Inflammatory macrophage treated with lipopolysaccharide for 4 hours (primary cell): ENCODE results near the gene ZBTB46.
A peak's percentile ranks its signal among the peaks of the same experiment; 100 is the strongest.

Experiments used
- DNase-seq: peaks from one replicate; pipeline ENCODE4 v3.0.0-alpha.2; 2020

Gene ZBTB46

GRCh38 chr20:63702036-63702665 lies 128.9 kb downstream of the ZBTB46 start:
- no peak for DNase-seq

- DNase-seq = no peak
Measured at GRCh38 chr20:63701329-63702035, 129.6 kb downstream of the ZBTB46 start.

- DNase-seq = no peak
Measured at GRCh38 chr20:63701051-63701328, 130.1 kb downstream of the ZBTB46 start.

- no peak for DNase-seq
Measured at GRCh38 chr20:63700199-63701050, 130.6 kb downstream of the ZBTB46 start.

DNA sequence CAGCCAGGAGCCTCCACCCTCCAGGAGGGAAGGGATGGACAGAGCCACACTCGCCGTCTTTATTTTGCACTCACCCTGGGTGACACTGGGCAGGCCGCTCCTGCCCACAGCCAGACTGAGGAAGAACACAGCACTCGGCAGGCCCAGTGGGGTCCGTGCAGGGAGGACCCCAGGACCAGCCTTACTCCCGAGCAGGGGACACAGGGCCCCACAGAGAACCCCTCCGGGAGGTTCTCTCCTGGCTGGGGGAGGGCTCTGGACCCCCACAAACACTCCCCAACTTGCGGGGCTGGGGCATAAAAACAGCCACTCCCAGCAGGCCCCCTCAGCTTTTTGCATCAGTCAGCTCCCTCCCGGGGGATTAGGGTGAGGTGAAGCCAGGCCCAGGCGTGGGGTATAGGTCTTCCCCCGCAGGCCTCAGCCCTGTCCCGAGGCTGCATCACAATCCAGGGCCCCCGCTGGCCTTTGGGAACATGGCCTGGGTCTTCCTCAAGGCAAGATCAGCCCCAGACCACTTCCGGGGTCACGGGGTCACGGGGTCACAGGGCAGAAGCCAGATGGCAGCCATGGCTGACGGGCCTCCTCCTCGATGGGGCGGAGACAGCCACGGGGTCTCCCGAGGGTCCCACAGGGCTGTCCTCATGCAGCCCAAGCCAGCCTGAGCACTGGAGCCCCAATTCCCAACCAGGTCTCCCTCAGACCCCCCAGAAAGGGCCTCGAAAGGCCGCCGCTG lies 131.4 kb downstream of the ZBTB46 start:
- no peak for DNase-seq

DNA sequence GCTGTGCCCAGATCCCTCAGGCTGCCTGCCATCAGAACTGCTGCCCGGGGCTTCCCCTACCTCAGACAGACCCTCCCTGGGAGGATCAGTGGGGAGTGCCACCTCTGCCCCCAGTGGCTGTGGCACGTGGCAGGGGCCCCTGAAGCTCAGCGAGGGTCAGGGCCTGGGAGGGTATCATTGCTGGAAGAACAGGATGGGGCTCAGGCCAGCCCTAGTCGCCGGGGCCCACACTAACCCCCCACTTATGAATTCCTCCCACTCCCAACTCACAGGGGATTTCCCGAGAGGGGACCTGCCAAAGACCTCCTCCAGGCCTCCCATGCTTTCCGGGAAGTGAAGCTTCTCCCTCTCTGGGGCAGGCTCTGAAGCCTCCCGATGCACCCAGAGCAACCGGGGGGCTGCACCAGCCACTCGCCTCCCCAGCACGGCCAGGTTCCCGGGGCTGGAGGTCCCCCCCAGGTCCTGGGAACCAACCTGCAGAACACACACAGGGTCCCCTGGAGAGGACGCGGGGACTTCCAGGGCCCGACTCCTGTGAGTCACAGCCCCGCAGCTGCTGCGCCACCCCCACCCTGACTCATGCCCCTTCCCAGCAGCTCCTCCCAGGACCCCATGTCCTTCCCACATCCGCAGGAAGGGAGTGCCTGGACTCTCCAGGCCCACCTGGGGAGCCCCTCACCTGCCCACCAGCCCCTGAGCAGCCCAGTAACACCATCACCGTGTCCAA lies 132.2 kb downstream of the ZBTB46 start:
- peak; percentile 7 for DNase-seq

GRCh38 chr20:63697868-63698545 lies 133.1 kb downstream of the ZBTB46 start:
- no peak for DNase-seq

GRCh38 chr20:63697357-63697867 lies 133.7 kb downstream of the ZBTB46 start:
- no peak for DNase-seq

- DNase-seq = no peak
Measured at GRCh38 chr20:63696628-63697356, 134.3 kb downstream of the ZBTB46 start, which contains the start of gene TNFRSF6B. Gene TNFRSF6B (plus strand): TSS chr20:63696652. CDS start chr20:63696768, 116 bp downstream.

DNA sequence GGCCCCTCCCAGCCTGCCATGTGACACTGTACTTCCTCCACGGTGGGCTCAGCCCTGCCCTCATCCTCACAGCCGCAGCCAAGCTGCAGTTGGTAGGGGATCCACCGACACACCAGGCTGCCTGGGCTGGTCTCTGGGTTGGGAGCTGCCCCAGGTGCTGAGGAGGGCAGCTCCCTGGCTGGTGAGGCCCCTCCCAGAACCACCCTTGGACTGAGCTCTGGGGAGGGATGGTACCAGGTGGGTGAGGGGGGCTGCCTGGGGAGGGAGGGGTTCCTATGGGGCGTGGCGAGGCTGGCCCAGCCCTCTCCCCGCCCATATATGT lies 134.8 kb downstream of the ZBTB46 start:
- peak; percentile 2 for DNase-seq

GRCh38 chr20:63695424-63696305 lies 135.4 kb downstream of the ZBTB46 start:
- no peak for DNase-seq

DNA sequence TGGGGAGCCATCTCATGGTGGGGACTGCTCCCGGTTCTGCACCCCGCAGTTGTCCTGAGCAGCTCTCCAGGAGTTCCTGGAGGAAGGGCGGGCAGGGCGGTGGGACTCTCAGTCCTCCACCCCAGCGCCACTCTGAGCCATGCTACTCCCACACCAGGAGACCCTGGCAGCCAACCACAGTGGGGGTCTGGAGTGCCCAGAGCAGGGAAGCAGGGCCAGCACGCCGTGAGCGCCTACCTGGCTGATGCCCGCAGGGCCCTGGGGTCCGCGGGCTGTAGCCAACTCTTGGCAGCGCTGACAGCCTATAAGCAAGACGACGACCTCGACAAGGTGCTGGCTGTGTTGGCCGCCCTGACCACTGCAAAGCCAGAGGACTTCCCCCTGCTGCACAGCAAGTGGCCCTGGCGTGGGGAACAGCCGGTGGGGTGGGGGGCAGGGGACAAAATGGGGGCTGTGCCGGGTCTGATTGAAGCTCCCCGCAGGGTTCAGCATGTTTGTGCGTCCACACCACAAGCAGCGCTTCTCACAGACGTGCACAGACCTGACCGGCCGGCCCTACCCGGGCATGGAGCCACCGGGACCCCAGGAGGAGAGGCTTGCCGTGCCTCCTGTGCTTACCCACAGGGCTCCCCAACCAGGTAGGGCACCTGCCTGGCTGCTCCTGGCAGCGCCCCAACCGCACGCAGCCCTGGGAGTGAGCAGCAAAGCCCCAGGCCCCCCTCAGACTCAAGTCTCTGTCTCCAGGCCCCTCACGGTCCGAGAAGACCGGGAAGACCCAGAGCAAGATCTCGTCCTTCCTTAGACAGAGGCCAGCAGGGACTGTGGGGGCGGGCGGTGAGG lies 136.3 kb downstream of the ZBTB46 start:
- no peak for DNase-seq

GRCh38 chr20:63693733-63694583 lies 137.1 kb downstream of the ZBTB46 start:
- no peak for DNase-seq
